ENCODE results near the gene EGFR. TPM values are rescaled to one million over a fixed set of nuclear protein-coding genes. Genes with fewer than 3 reads are reported as not detected.
"Not testable (repeated sequence)": the region's sequence is repeated elsewhere in the genome, so short reads cannot be mapped to it uniquely, and the experiment has no call there.

Gene EGFR
- total RNA-seq, 4 donors from 2014 or later, result 45.5 to 61.1 (median 56.9) TPM

DNA sequence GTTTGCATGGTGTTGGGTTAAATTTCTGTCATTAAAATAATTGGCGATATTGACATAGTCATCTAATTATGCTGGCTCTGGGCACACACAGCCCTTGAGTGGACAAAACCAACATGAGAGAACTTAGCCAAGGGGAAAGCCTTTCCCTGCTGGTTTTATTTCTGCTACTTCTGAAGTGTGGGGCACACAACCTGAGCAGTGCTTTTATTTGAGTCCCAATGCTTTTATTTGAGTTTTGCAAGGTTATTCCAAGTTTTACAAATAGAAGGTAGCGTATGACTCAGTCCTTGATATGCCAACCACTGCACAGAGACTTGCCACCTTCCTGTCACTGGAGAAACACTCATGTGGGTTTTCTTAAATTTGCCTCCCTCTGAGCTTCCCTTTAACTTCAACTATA lies 145.7 kb downstream of the EGFR start:
- Histone ChIP-seq H3K4me1 (no peaks in the 10 kb centered on the region), H3K27ac (no peak overlapping the region), H3K36me3 (peaks cover 0 to 51% (median 0%) of the 10 kb centered on the region in 3 donors), H3K27me3 (no peaks in the 10 kb centered on the region), H3K4me3 (no peak overlapping the region), H3K9me3 (no peaks in the 10 kb centered on the region)
- DNase-seq, result no peak
- TF ChIP-seq POLR2A (IDR thresholded peaks at IDR 0.05), result no peak
- TF ChIP-seq, protein P1, sequence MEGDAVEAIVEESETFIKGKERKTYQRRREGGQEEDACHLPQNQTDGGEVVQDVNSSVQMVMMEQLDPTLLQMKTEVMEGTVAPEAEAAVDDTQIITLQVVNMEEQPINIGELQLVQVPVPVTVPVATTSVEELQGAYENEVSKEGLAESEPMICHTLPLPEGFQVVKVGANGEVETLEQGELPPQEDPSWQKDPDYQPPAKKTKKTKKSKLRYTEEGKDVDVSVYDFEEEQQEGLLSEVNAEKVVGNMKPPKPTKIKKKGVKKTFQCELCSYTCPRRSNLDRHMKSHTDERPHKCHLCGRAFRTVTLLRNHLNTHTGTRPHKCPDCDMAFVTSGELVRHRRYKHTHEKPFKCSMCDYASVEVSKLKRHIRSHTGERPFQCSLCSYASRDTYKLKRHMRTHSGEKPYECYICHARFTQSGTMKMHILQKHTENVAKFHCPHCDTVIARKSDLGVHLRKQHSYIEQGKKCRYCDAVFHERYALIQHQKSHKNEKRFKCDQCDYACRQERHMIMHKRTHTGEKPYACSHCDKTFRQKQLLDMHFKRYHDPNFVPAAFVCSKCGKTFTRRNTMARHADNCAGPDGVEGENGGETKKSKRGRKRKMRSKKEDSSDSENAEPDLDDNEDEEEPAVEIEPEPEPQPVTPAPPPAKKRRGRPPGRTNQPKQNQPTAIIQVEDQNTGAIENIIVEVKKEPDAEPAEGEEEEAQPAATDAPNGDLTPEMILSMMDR (IDR thresholded peaks at IDR 0.05), result no peak

DNA sequence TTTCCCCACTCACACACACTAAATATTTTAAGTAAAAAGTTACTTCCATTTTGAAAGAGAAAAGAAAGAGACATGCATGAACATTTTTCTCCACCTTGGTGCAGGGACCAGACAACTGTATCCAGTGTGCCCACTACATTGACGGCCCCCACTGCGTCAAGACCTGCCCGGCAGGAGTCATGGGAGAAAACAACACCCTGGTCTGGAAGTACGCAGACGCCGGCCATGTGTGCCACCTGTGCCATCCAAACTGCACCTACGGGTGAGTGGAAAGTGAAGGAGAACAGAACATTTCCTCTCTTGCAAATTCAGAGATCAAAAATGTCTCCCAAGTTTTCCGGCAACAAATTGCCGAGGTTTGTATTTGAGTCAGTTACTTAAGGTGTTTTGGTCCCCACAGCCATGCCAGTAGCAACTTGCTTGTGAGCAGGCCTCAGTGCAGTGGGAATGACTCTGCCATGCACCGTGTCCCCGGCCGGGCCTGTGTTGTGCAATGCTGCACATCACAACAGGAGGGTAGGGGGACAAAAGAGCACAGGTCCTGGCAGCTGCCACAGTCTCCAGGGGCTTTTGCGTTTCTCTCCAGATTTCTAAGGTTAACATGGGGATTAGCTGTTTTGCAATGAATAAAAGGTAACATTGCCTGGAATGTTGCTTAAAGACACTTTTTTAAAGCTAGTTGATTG lies 146.5 kb downstream of the EGFR start:
- Histone ChIP-seq H3K9me3 (no peaks in the 10 kb centered on the region), H3K36me3 (peaks cover 0 to 53% (median 0%) of the 10 kb centered on the region in 3 donors), H3K4me3 (no peak overlapping the region), H3K4me1 (no peaks in the 10 kb centered on the region), H3K27ac (no peak overlapping the region), H3K27me3 (no peaks in the 10 kb centered on the region)
- no peak for DNase-seq
- TF ChIP-seq, protein P1 (IDR thresholded peaks at IDR 0.05), result no peak
- TF ChIP-seq POLR2A (IDR thresholded peaks at IDR 0.05), result no peak

DNA sequence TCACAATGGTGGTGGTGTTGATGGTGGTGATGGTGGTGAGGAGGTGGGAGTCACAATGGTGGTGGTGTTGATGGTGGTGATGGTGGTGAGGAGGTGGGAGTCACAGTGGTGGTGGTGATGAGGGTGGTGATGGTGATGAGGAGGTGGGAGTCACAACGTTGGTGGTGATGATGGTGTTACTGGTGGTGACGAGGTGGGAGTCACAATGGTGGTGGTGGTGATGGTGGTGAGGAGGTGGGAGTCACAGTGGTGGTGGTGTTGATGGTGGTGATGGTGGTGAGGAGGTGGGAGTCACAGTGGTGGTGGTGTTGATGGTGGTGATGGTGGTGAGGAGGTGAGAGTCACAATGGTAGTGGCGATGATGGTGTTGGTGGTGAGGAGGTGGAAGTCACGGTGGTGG lies 148.5 kb downstream of the EGFR start:
- not testable (repeated sequence) for H3K27me3 ChIP-seq, H3K9me3 ChIP-seq, DNase-seq, H3K4me3 ChIP-seq, H3K27ac ChIP-seq, H3K4me1 ChIP-seq
- peaks cover 0 to 58% (median 0%) of the 10 kb centered on the region in 3 donors for H3K36me3 ChIP-seq

DNA sequence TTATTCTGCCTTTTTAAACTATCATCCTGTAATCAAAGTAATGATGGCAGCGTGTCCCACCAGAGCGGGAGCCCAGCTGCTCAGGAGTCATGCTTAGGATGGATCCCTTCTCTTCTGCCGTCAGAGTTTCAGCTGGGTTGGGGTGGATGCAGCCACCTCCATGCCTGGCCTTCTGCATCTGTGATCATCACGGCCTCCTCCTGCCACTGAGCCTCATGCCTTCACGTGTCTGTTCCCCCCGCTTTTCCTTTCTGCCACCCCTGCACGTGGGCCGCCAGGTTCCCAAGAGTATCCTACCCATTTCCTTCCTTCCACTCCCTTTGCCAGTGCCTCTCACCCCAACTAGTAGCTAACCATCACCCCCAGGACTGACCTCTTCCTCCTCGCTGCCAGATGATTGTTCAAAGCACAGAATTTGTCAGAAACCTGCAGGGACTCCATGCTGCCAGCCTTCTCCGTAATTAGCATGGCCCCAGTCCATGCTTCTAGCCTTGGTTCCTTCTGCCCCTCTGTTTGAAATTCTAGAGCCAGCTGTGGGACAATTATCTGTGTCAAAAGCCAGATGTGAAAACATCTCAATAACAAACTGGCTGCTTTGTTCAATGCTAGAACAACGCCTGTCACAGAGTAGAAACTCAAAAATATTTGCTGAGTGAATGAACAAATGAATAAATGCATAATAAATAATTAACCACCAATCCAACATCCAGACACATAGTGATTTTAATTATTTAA lies 151.7 kb downstream of the EGFR start:
- TF ChIP-seq POLR2A (IDR thresholded peaks at IDR 0.05), result no peak
- TF ChIP-seq, protein P1 (IDR thresholded peaks at IDR 0.05), result no peak
- H3K36me3 ChIP-seq, result peaks cover 0 to 67% (median 0%) of the 10 kb centered on the region in 3 donors
- no peaks in the 10 kb centered on the region for H3K9me3 ChIP-seq
- H3K27me3 ChIP-seq, result no peaks in the 10 kb centered on the region
- no peak for DNase-seq
- H3K27ac ChIP-seq, result no peak overlapping the region
- no peaks in the 10 kb centered on the region for H3K4me1 ChIP-seq
- H3K4me3 ChIP-seq, result no peak overlapping the region

DNA sequence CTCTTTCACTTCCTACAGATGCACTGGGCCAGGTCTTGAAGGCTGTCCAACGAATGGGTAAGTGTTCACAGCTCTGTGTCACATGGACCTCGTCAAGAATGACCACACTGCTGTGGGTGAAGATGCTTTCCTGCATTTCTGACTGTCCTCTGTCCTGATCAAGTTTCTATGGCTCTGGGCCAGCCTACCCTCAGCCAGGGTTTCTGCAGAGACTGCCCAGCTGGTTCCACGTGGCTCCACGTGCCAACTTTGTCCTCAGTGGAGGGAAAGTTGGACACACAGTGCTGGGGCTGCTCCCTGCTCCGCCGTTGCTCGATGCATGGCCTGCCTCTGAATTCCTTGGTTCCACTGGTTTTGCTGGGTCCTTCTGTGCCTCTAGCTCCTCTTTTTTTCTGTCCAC lies 152.3 kb downstream of the EGFR start:
- Histone ChIP-seq H3K27ac (no peak overlapping the region), H3K4me1 (no peaks in the 10 kb centered on the region), H3K9me3 (no peaks in the 10 kb centered on the region), H3K36me3 (peaks cover 0 to 60% (median 0%) of the 10 kb centered on the region in 3 donors), H3K4me3 (no peak overlapping the region), H3K27me3 (no peaks in the 10 kb centered on the region)
- no peak for TF ChIP-seq POLR2A (IDR thresholded peaks at IDR 0.05)
- TF ChIP-seq, protein P1 (IDR thresholded peaks at IDR 0.05), result no peak
- no peak for DNase-seq

DNA sequence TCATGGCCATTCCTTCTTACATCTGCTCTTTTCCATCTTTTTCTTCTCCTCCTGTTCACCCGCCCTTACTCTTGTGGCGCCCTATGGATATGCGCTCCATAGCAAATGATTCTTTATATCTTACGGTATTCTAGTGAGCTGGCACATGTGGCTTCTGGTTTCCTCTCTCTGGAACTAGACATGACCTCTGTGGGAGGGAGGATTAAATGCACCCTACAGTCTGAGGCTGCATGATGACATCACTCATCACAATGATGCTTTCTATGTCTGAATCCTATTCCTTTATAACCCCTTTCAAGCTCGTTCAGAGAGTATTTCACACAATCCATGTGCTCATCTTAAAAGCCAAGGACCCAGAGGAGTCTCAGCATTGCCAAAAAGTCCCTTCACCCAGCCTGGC lies 153.3 kb downstream of the EGFR start:
- TF ChIP-seq, protein P1 (IDR thresholded peaks at IDR 0.05), result no peak
- TF ChIP-seq POLR2A (IDR thresholded peaks at IDR 0.05), result no peak
- Histone ChIP-seq H3K9me3 (no peaks in the 10 kb centered on the region), H3K27ac (no peak overlapping the region), H3K4me3 (no peak overlapping the region), H3K27me3 (no peaks in the 10 kb centered on the region), H3K4me1 (peaks cover 0 to 3% (median 0%) of the 10 kb centered on the region in 4 donors), H3K36me3 (peaks cover 0 to 60% (median 0%) of the 10 kb centered on the region in 3 donors)
- DNase-seq, result no peak
